AG09309 (cell line): ENCODE measurements around the gene APAF1.

Experiments
- DNase-seq: peaks from one replicate; pipeline ENCODE4 v3.0.0-alpha.2; 2010; ENCODE audit warnings: low read depth
- H3K4me3 ChIP-seq: 2 replicates; pipeline ENCODE4 v1.5.1; 2011; ENCODE audit warnings: mild to moderate bottlenecking, low read depth, low read length, moderate library complexity; ENCODE audit not compliant: control insufficient read depth
- TF ChIP-seq, protein P1 (sequence below): IDR thresholded peaks from 2 replicates; pipeline ENCODE4 v1.5.1; 2011; ENCODE audit warnings: mild to moderate bottlenecking, low read depth, low read length, inconsistent platforms; ENCODE audit not compliant: insufficient read depth, control insufficient read depth; ENCODE audit errors: missing control alignments

APAF1 gene

DNA sequence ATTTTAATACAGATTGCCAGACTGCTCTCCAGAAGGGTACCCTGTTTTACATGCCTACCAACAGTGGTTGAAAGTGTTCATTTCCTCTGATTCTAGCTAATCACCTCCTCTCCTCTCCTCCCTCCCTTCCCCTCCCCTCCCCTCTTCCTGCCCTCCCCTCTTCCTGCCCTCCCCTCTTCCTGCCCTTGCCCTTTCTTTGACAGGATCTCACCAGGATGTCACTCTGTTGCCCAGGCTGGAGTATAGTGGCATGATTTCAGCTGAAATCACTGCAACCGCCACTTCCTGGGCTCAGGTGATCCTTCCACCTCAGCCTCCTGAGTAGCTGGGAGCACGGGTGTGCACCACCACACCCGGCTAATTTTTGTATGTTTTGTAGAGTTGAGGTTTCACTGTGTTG, 24.7 kb downstream of the APAF1 start:
- TF ChIP-seq, protein P1, sequence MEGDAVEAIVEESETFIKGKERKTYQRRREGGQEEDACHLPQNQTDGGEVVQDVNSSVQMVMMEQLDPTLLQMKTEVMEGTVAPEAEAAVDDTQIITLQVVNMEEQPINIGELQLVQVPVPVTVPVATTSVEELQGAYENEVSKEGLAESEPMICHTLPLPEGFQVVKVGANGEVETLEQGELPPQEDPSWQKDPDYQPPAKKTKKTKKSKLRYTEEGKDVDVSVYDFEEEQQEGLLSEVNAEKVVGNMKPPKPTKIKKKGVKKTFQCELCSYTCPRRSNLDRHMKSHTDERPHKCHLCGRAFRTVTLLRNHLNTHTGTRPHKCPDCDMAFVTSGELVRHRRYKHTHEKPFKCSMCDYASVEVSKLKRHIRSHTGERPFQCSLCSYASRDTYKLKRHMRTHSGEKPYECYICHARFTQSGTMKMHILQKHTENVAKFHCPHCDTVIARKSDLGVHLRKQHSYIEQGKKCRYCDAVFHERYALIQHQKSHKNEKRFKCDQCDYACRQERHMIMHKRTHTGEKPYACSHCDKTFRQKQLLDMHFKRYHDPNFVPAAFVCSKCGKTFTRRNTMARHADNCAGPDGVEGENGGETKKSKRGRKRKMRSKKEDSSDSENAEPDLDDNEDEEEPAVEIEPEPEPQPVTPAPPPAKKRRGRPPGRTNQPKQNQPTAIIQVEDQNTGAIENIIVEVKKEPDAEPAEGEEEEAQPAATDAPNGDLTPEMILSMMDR, result no peak
- DNase-seq, result no peak
- H3K4me3 ChIP-seq, result no peak overlapping the region

DNA sequence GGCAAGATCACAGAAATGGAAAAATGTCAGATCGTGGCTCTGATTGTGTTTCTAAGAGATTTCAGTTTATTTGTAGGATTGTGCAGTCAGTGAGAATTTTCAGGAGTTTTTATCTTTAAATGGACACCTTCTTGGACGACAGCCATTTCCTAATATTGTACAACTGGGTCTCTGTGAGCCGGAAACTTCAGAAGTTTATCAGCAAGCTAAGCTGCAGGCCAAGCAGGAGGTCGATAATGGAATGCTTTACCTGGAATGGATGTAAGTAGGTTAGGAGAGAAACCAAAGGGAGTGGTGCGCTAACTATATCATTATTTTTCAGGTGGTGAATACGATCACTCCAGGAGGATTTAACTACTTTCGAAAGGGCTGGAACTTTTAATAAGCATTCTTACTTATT, 26.4 kb downstream of the APAF1 start:
- TF ChIP-seq, protein P1, result no peak
- no peak for DNase-seq
- H3K4me3 ChIP-seq, result no peak overlapping the region

DNA sequence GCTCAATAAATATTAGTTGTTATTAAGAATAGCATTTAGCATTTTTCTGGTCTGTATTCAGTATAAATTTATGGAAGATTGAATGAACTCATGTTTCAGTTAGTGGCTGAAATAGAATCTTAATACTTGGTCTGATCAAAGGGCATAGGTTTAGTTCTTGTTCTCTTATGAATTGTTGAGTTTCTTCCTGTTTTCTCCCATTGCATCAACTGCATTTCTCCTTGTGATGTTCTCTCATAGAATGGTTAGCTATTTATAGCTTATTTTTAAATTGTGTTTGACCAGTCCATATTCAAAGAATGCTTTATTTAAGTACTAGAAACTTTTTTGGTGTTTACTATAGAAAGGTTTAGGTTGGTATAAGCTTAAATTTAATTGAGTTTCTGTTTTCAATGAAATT, 29.8 kb downstream of the APAF1 start:
- TF ChIP-seq, protein P1, result no peak
- no peak overlapping the region for H3K4me3 ChIP-seq
- DNase-seq, result no peak

DNA sequence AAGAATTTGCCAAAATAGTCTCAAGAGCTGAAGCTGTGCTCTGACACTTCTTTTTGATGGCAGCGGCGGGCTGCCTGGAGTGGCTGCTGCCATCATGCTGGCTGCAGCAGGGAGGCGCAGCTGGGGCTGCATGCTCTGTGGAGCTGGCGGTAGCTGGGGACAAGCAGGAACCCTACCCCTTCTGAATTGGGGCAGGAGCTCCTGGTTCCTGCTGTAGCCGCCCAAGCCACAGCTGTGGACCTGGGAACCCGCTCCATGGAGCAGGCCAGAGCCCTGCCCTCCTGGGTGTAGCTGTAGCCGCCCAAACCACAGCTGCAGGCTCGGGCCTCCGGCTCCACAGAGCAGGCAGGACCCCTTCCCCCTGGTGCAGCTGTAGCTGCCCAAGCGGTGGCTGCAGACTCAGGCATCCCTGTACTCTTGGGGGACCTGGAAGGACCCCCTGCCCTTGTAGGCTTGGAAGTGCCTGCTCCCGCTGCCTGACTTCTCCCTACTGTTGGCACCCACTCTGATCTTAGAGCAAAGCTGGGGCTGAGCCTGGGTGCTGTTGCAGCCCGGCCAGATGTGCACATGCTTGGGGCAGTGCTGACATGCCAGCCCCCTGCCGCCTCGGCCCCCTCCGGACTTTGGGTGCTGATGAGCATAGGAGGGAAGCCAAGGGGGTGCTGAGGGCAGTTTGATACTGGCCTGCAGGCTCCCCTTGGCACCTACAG, 33.3 kb downstream of the APAF1 start:
- no peak for DNase-seq
- H3K4me3 ChIP-seq, result no peak overlapping the region
- TF ChIP-seq, protein P1, result no peak

DNA sequence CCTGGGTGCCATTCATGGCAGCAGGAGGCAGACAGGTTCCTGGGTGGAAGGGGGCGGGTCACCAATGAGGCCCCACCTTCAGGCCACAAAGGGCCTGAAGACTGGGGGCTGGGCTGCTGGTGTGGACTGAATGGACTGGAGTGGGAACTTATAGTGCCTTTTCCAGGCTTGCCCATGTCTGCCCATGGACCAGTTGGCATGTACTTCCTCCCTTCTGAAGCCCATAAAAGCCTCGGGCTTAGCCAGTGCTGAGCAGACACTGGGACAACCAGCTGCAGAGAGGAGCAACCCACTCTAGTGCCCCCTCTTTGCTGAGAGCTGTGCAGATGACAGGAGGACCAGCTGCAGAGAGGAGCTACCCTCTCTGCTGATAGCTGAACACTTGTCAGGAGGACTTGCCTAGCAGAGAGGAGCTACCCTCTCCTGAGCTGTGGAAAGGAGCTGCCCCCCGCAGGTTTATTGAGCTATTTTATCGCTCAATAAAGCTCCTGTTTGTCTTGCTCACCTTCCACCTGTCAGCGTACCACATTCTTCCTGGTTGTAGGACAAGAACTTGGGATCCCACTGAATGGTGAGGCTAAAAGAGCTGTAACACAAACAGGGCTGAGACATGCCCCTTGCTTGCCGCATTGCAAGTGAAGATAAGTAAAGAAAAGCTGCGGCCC, 34.0 kb downstream of the APAF1 start:
- no peak overlapping the region for H3K4me3 ChIP-seq
- TF ChIP-seq, protein P1, result no peak
- no peak for DNase-seq

DNA sequence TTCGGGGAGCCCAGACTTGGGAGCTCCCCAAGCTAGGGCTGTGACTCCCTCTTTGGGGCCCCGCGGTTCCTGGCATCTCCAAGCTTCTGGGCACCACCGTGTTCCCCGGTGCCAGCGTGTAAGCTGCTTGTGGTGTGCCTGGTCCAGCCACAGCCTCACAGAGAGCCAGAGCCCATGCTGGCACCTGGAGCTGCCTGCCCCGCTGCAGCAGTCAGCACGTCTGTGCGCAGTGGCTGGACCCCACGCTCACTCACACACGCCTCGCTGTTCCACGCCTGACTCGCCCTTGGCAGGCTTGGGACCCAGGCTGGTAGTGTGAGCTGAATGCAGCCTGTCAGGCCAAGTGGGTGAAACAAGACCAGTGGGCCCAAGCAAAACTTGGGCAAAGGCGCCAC, 34.5 kb downstream of the APAF1 start:
- TF ChIP-seq, protein P1, result no peak
- no peak for DNase-seq
- no peak overlapping the region for H3K4me3 ChIP-seq
